ENCODE measurements around the gene C1QL3. TPM values are rescaled to one million over a fixed set of nuclear protein-coding genes. Genes with fewer than 3 reads are reported as not detected.

Gene C1QL3
- total RNA-seq, 6 experiments from 2014 or later: not detected

DNA sequence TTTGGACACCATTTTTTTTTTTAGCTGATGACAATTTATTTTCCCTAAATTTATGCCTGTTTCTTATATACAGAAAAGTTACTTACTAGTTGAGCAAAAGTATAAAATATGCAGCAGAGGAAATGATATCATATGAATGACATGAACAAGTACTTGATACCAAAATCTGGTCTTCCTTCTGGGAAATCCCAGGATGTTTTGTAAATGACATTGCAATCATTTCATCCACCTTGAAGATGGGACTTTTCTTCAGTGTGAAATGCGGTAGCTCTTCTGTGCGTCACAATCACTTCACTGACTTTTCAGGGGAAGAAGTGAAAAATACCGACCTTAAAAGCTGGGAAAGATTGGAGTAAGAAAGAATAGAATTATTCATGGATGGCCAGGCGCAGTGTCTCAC is 23.8 kb downstream of the C1QL3 start:
- Mint-ChIP-seq H3K4me3 (no peak overlapping the region), H3K36me3 (ENCODE audit: low read depth) (no peaks in the 10 kb centered on the region), H3K4me1 (ENCODE audit: low read depth) (peaks cover 5% of the 10 kb centered on the region; the same call in 1 of the 2 replicates), H3K9me3 (no peaks in the 10 kb centered on the region), H3K27me3 (ENCODE audit: insufficient read depth) (no peaks in the 10 kb centered on the region), H3K27ac (no peak overlapping the region)
- no peak for TF ChIP-seq CTCF (IDR thresholded peaks at IDR 0.05)
- no peak for DNase-seq

GRCh38 chr10:16493884-16494536 is 27.7 kb downstream of the C1QL3 start:
- Mint-ChIP-seq H3K4me1 (ENCODE audit: low read depth) (peaks cover 5% of the 10 kb centered on the region; the same call in 1 of the 2 replicates), H3K36me3 (ENCODE audit: low read depth) (no peaks in the 10 kb centered on the region), H3K27me3 (ENCODE audit: insufficient read depth) (no peaks in the 10 kb centered on the region), H3K9me3 (no peaks in the 10 kb centered on the region), H3K4me3 (no peak overlapping the region), H3K27ac (no peak overlapping the region)
- no peak for DNase-seq
- no peak for TF ChIP-seq CTCF (IDR thresholded peaks at IDR 0.05)

- H3K36me3 Mint-ChIP-seq (ENCODE audit: low read depth): no peaks in the 10 kb centered on the region
- DNase-seq: no peak
- no peaks in the 10 kb centered on the region for H3K9me3 Mint-ChIP-seq
- no peak overlapping the region for H3K4me3 Mint-ChIP-seq
- H3K27me3 Mint-ChIP-seq (ENCODE audit: insufficient read depth): no peaks in the 10 kb centered on the region; the same call in 1 of the 2 replicates
- no peak overlapping the region for H3K27ac Mint-ChIP-seq
- H3K4me1 Mint-ChIP-seq (ENCODE audit: low read depth): no peaks in the 10 kb centered on the region
- no peak for TF ChIP-seq CTCF (IDR thresholded peaks at IDR 0.05)
Observed at GRCh38 chr10:16491933-16492332, 29.7 kb downstream of the C1QL3 start.

DNA sequence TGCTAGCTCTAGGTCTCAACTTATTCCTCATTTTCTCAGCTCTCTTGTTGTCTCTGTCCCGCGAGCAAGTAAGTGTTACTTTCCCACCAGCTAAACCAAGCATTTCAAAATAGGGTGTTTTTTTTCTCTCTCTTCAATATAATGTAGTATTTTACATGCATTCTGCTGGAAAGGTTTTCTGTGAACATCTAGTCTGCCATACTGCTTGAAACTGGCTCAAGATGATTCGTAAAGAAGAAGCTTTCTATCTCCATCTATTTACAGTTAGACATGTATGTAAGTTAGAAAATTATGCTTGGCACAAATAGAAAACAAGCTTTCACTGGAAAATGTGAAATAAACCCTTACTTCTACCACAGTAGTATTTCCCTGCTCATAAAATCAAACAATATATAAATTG is 31.2 kb downstream of the C1QL3 start:
- Mint-ChIP-seq H3K36me3 (ENCODE audit: low read depth) (no peaks in the 10 kb centered on the region), H3K27ac (no peak overlapping the region), H3K27me3 (ENCODE audit: insufficient read depth) (no peaks in the 10 kb centered on the region; the same call in 1 of the 2 replicates)

GRCh38 chr10:16483241-16483917 is 38.3 kb downstream of the C1QL3 start:
- DNase-seq: no peak
- no peaks in the 10 kb centered on the region; the same call in none of the 2 replicates for H3K27me3 Mint-ChIP-seq (ENCODE audit: insufficient read depth)
- no peaks in the 10 kb centered on the region for H3K36me3 Mint-ChIP-seq (ENCODE audit: low read depth)
- TF ChIP-seq CTCF (IDR thresholded peaks at IDR 0.05): no peak
- H3K4me1 Mint-ChIP-seq (ENCODE audit: low read depth): no peaks in the 10 kb centered on the region
- H3K9me3 Mint-ChIP-seq: peaks cover 3% of the 10 kb centered on the region; the same call in 1 of the 2 replicates
- H3K27ac Mint-ChIP-seq: no peak overlapping the region
- no peak overlapping the region for H3K4me3 Mint-ChIP-seq

More for the DNA sequence above, 31.2 kb downstream of the C1QL3 start:
- no peak for TF ChIP-seq CTCF (IDR thresholded peaks at IDR 0.05)
- Mint-ChIP-seq H3K4me1 (ENCODE audit: low read depth) (no peaks in the 10 kb centered on the region), H3K4me3 (no peak overlapping the region), H3K9me3 (no peaks in the 10 kb centered on the region)
- DNase-seq: no peak
